Measurements from ENCODE around the gene AATK.

The AATK gene

DNA sequence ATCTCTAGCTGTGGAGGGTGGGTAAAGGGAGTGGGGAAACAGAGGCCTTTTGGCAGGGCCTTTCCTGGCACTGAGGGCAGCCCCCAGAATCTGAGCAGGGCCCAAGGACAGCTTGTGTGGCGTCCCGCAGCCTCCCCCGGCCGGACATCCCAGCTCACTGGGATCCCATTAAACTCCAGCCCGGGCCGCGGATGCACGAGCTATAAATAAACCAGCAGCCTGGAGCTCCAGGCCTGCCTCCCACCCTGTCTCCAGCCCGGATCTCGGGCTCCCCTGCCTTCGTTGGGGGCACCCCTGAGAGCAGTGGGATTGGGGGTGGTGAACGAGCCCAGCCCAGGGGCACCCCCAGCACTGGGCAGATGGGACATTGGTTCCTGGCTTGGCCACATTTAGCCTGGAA lies 13.8 kb upstream of the AATK start:
- no peak for DNase-seq

DNA sequence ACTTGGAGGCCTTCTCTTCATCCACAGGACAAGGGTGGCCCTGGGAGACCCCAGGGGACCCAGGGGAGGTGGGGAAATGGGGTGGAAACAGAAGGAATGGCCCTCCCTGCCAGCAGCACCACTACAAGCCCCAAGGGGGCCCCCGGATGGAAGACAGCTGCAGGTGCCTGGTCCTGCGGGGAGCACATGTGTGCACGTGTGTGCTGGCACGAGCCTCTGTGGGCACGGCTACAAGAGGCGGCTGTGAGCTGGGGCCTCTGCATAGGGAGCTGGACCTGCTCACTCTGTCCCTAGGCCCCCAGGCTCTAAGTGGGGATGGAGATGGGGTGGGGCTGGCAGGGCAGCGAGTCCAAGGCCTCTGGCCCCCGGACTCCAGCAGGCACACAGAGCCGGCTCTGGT lies 13.2 kb upstream of the AATK start:
- no peak for DNase-seq

DNA sequence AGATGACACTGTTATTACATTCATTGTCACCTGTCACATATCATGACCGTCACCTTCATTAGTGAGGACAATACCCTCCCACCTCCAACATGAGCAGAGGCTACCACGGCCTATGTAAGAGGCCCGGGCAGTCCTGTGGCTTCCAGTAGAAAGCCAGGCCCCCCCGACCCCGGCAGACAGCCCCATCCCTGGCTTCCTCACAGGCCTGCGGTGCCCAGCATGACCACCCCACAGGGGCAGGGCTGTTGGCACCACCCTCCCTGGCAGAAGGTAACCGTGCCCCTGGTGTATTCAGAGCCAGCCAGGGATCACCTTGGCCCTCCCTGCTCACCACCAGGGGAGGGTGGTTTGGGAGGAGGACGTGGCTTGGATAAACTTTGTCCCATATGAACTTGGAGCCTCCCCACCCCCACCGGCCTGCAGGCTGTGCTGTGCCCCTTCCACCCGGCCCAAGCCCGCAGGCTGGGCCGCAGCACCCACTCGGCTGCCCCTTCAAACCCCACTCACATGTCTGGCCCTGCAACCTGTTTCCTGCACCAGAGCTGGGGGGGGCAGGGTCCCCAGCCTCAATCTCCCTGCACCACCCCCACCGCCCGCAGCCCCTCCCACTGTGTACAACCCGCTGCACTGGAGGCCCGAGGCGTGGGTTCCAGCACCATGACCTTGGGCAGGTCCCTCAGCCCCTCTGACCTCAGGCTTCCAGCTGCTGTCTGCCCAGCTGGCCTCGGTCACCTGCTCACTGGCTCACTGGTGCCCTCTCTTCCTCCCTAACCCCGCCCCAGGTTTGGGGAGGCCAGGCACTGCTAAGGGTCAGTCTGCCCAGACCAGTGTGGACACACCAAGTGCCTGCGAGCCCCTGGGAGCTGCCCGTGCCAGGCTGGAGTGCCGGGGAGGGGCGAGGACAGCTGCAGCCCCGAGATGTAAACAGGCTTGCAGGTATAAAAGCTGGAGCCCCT lies 12.4 kb upstream of the AATK start:
- no peak for DNase-seq

DNA sequence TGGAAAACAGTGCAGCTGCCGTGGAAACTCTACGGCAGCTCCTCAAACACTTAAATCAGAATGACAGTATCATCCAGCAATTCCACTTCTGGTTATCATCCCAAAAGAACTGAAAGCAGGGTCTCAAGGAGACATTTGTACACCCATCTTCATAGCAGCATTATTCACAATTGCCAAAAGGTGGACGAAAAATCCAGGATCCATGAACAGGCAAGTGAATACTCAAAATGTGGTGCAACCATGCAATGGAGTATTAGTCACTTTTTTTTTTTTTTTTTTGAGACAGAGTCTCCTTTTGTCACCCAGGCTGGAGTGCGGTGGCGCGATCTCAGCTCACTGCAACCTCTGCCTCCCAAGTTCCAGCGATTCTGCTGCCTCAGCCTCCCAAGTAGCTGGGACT lies 10.6 kb upstream of the AATK start:
- no peak for DNase-seq

DNA sequence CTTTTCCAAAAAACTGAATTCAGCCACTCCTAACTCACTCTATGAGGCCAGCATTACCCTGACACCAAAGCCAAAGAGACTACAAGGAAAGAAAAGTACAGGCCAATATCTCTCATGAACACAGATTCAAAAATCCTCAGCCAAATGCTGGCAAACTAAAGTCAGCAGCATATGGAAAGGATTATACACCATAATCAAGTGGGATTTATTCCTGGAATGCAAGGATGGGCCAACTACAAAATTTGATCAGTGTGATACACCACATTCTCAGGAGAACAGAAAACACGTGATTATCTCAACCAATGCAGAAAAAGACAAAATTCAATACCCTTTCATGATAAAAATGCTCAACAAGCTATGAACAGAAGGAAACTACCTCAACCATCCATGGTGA lies 7.7 kb upstream of the AATK start:
- DNase-seq: peak; percentile 30

DNA sequence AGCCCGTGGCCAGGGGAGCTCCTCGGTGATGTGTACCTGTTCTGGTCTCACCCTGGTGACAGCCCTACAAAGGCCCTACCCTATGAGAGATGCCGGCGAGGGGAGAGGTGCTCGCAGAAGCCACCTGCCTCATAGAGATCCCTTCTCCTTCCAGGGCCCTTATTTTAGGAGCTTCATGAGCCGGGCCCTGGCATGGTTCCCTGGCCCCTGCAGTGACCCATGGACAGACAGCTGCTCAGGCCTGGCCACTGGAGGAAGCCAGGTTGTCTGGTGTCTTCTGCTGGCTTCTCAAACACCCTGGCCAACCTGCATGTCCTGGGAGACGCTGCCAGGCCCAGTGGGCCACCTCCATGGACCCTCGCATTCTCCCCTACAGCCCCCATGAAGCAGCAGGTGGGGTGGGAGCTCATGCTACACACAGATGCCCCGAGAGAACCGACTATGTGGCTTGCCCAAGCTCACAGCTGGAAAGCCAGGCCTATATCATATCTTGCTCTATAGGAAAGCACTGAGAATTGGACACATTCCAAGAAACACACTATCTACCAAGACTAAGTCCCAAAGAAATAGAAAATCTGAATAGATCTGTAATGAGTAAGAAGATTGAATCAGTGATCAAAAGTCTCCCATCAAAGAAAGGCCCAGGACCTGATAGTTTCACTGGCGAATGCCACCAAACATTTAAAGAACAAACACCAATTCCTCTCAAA lies 7.2 kb upstream of the AATK start:
- no peak for DNase-seq

DNA sequence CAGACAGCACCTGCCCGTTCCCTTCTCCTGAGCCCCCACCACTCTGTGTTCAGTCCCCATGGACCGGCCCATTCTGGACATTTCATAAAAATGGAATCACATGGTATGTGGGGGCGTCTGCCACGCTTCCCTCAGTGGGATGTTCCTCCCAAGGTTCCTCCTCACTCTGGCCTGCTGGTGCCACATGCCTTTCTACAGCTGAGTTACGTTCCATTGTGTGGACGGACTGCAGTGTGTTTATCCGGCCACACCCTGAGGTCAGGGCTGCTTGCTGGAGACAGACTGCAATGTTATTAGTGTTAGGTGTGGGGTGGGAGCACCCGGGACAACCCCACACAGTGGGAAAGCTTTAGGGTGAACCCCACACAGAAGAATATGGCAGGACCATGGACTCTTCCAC lies 5.9 kb upstream of the AATK start:
- no peak for DNase-seq

DNA sequence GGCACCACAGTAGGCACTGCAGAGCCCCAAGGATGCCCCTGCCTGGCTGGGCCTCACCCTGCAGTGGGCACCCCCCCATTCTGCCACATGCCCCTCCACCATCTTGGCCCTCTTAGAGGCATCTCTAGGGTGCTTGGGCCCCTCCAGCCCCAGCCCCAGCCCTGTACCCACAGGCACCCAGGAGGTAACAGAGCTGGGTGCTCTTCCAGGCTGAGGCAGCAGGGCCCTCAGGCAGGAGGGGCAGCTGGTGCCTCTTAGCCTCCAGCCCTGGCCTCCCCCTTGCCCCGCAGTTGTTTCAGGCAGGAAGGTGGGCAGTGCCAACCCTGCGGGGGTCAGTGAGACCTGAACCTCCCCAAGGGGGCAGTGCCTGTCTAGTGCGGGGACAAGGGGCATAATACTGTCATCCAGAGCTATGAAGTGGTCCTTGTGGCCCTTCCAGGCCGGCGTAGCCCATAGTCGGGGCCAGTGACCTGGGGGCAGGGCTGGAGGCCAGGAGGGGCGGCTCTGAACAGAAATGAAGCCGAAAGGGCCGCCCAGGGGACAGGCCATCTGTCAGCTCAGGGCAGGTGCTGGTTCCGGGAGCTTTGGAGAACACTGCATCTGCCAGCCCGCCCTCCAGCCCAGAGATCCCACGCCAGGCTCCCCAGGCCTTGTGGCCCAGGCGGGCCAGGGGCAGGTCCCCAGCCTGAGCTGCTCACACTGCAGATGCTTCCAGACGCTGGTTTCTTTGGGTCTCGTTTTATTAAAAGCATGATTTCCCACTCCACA lies 4.9 kb upstream of the AATK start:
- DNase-seq: no peak

DNA sequence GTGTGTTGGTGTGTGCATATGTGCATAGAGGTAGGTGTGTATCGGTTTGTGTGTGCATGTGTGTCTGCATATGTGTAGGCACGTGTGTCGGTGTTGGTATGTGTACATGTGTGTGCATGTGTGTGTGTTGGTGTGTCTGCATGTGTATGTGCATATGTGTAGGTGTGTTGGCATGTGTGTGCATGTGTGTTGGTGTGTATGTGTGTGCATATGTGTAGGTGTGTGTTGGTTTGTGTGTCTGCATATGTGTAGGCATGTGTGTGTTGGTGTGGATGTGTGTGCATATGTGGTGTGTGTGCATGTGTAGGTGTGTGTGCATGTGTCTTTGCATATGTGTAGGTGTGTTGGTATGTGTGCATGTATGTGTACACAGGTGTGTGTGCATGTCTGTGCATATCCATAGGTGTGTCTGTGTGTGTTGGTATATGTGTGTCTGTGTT lies 3.9 kb upstream of the AATK start:
- DNase-seq: no peak

DNA sequence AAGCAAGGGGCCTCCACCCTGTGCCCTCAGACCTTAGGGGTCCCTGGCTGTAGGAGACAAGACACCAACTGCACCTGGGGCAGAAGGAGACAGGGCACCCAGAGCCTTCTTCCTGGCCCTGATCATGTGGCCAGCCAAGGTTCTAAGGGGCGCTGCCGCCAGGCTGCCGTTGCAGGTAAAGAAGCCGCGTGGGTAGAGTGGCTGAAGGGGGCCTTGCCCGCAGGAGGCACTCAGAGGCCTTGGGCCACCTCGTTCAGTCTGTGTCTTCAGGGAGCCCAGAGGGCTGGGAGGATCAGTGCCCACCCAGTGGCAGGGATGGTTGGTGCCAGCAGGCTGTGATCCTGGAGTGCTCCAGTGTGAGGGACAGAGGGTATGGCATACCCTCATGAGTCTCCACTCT lies 1.6 kb upstream of the AATK start:
- DNase-seq: no peak

DNA sequence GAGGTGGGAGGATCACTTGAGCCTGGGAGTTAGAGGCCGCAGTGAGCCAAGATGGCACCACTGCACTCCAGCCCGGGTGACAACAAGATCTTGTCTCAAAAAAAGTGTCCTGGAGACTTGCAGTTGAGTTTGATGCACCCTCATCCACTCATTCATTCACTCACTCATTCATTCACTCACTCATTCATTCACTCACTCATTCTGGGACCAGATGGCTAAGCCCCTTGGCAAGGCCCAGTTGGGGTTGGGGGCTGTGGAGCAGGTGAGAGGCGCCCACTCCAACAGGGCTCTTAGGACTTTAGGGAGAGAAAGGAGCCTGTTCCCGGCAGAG lies 1.1 kb upstream of the AATK start:
- no peak for DNase-seq

DNA sequence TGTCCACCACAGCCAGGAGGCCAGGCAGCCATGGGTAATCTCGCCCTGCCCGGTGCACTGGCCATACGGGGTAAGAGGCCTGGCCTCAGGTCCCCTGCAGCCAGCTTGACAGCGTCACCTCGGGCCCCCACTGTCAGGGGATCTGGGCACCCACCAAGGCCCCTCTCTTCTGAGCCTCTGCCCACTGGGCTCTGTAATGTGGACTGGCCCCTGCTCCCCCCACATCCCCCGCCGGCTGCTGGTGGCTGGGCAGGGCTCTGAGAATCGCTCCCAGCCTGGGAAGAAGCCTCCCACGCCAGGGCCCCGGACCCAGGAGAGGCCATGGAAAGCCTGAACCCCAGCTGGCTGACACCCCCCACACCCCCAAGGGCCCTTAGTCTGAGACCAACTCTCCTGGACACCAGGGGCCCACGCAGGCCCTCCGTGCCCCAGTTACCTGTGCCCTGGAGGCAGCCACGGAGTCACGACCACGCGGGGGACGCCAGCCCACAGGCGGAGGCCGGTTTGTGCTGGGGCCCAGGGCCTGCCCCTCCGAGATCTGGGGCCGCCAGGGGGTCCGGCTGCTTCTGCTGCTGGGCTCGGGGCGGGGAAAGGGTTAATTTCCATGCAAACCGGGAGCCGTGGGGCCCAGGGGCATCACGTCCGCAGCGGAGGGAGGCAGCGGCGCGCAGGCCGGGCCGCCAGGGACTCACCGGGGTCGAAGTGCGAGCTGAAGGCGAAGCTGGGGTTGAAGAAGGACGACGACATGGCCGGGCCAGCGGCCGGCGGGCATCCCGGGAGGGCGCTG lies 582 bp downstream of the AATK start, which contains the start of gene PVALEF:
TSS of gene PVALEF (plus strand) at position 262 of the 787 bp plus-strand sequence. CDS start 15,720 bp downstream, outside the sequence.
- DNase-seq: no peak

DNA sequence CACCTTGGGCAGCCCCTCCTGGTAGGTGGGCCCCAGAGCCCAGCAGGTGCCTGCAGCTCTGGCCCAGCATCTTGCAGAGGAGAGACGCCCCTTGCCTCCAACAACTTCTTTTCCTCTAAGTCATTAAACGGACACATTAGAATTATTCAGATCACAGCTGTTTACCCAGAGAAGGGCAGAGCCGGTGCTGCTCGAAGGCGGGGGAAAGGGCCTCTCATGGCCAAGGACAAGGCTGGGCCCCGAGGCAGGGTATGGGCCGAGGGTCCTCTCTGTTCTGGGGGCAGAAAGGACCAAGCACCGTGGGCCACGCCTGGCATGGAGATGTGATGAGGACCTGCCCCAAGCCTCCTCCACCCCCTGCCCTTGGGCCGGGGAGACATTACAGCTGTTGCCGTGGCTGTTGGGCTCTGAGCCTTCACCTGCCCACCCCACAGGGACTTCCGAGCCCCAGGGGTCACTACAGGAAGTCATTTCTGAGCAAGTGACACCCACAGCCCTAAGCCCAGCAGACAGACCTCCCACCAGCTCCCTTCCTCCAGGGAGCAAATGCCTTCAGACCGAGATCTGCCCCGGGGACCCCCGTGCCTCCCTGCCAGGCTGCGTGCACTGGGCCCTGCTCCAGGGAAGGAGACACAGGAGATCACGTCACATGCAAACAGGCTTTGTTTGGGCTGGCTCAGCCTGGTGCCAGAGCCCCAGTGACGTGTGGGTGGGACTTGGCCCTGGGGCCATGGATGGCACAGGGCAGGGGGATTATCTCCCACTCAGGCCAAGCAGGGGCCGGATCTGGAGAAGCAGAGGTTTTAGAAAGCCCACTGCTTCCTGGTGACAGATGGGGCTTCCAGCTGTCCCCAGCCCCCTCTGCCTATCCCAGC lies 1.4 kb downstream of the AATK start:
- DNase-seq: no peak

DNA sequence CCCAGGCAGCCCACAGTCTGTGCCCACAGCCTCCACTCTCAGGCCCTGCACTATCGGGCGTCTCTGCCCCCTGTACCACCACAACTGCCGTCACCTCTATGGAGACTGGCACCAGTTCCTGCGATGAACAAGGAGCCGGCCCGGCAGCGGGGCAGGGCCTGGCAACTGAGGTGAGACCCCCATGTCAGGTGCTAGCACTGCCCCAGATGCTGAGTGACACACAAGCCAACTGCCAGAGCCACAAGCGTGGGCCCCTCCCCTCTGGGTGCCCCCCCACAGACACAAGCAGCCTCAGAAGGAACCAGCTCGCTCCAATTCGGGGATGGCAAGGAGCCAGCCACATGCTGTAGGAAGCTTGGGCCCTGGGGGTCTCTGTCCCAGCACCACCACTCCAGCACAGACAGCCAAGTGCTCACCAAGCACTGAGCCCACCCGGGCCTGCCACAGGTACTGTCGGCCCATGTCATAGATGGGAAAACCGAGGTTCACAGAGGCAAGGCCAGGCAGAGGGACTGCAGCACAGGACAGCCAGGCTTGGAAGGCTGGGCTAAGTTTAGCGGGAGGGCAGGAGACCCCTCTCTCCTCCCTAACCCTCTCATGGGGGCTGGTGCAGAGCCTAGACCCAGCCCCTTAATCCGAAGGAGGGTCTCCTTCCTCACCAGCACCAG lies 2.2 kb downstream of the AATK start:
- no peak for DNase-seq

DNA sequence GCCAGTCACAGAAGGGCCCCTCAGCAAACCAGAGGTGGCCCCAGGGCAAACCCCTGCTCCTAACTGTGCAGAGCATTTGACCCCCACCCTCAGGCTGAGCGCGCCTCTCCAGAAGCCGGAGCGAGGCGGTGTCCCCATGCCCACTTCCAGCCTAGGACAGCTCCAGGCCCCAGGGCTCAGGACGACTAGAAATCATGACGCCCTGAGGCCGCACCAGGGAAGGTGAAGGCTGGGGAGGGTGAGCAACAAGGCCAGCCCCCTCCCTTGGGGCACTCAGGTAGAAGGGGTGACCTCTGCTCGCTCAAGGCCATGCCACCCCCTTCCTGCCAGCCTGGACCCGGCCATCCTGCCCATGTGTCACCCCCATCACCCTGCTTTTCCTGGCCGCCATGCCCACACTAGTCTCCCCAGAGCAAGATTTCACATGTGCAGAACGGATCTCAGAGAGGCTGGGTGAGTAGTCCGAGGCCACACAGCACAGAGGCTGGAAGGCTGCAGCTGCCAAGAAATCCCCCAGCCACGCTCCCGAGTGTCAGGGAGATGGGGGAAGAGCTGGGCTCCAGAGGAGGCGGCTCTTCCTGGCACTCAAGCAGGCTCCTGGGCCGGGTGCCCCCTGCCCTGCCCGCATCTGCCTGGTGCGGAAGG lies 2.8 kb downstream of the AATK start:
- no peak for DNase-seq

DNA sequence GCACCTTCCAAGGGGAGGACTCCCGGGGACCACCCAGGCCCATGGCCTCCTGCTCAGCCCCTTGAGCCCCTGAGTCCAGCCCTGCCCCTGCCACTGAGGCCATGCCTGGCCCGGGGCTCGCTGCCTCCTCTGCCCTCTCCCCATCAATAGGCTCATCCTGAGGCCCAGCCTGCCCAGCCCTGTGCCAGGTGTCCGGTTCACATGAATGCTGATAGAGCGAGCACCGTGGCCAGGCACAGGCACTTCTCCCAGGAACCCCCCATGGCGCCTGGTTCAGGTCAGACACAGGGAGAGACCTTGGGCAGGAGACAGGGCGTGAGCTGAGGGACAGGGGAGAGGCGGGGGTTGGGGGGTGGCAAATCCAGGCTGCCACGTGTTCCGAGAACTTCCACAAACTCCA lies 3.5 kb downstream of the AATK start:
- no peak for DNase-seq

DNA sequence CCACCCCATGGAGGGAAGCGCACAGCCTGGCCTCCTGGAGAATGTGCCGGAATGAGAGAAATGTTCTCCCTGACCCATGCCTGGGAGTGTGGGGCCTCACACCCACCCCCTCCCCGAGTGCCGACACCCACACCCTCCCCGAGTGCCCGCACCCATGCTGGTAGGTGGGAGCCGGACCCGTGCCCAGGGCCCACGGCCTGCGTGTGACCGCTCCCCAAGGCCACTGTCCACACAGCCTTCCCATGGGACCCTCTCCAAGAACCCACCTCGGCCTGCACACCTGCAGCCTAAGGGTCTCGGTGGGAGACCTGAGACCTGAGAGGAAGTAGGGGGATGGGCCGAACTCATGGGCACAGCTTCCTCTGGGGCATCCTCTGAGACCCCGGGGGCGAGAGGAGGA lies 4.0 kb downstream of the AATK start:
- no peak for DNase-seq

DNA sequence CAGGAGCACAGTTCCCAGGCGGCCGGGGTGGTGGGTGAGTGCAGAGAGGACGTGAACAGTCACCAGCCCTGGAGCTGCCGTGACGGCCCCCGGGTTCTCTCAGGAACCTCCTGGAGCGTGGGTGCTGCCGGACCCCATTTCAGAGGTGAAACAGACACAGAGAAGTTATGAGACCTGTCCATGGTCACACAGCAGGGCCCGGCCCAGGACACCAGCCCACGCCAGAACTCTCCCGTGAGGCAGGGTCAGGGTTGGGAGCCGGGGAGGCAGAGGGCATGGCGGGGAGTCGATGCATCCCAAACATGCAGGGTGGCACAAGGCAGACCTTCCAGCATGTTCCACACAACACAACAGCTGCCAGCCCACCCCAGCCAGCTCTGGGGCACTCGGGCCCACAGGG lies 4.5 kb downstream of the AATK start:
- no peak for DNase-seq

DNA sequence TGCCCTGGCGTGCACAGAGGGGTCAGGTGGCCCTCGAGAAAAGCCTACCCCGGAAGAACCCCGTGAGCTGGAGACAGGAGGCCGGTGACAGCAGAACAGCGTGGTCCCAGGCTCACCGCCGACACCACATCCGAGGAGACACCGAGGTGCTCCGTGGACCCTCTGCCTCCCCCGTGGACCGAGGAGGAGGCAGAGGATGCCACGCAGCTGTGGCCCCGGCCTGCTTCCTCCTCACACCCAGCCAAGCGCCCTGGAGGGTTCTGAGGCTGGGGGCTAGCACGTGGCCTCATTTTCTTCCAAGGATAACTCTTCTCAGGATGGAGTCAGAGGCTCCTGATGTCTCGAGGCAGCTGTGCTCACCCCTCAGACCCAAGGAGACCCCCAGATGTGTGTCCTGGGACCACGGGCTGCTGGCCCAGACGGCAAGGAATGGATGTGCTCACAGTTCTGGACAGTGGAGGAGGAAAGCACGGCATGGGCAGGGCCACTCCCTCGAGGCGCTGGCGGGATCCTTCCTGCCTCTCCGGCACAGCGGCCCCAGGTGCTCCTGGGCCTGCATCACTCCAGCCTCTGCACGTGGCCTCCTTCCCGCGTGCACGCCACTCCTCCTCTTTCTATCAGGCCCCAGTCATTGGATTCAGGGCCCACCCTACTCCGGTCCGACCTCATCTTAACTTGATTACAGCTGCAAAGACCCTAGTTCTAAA lies 5.1 kb downstream of the AATK start:
- DNase-seq: no peak

DNA sequence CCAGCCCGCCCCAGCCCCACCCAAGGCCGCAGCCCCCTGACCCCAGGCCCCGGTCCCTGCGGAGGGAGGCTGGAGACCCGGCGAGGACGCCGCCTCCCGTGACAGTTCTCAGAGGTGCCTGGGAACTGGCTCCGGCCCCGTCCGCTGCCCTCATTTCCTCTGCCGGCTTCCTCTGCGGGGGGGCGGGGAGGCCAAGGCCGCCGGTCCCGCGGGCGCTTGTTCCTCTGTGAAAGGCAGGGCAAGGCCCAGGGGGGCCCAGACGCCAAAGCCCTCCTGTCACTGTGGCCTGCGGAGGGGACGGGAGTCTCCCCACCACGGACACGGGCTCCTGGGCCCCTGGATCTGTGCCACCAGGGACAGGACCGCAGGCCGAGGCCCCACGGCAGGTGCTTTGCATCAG lies 5.7 kb downstream of the AATK start:
- no peak for DNase-seq
